Measurements from ENCODE around the gene CASP10. TPM values are rescaled to one million over a fixed set of nuclear protein-coding genes. Genes with fewer than 3 reads are reported as not detected.

CASP10 gene
- total and polyA plus RNA-seq, 2 of the 8 experiments (the other 6 are each of a cell fraction or from before 2014, with no cell fraction given) = 2.3 to 4.0 TPM

DNA sequence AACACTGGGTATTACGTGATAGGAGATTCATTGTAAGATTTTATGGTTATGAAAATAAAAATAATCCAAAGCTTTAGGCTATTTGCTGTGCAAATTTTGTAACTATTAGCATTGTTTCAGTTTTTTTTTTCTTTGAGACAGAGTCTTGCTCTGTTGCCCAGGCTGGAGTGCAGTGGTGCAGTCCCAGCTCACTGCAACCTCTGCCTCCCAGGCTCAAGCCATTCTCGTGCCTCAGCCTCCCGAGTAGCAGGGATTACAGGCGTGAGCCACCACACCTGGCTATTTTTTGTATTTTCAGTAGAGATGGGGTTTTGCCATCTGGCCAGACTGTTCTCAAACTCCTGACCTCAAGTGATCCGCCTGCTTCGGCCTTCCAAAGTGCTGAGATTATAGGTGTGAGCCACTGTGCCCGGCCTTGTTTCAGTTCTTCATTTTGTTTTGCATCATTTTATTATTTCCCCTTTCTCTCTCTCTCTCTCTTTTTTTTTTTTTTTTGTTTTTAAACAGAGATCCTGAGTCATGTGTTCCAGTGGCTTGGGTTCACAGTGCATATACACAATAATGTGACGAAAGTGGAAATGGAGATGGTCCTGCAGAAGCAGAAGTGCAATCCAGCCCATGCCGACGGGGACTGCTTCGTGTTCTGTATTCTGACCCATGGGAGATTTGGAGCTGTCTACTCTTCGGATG, 25.8 kb downstream of the CASP10 start:
- CTCF ChIA-PET (ENCODE audit: partially characterized antibody) = interaction anchor here (0.6 to 3.9 kb wide), 2 partner anchors 24 to 1398 kb away, joined by 3 to 21 read pairs; no protein-coding TSS in a partner anchor
- Histone ChIP-seq H2BK15ac (ENCODE audit: low read length) (no peak overlapping the region), H3K79me2 (ENCODE audit: control insufficient read depth in 1 of 2, insufficient read depth in 2 of 2, low read length in 2 of 2) (no peaks in the 10 kb centered on the region), H2BK120ac (replicated peaks; ENCODE audit: low read depth, low read length) (no peak overlapping the region), H4K20me1 (replicated peaks in 1 of 2; ENCODE audit: control insufficient read depth in 1 of 2, insufficient read depth in 2 of 2, low read length in 2 of 2) (no peaks in the 10 kb centered on the region), H3K23me2 (ENCODE audit: low read depth, low read length) (no peaks in the 10 kb centered on the region; the same call in 1 of the 2 replicates), H2AFZ (ENCODE audit: low read length) (no peak overlapping the region), H3K4me3 (ENCODE audit: extremely low read depth in 1 of 4, insufficient read depth in 2 of 4, low read depth in 3 of 4, low read length in 4 of 4) (no peak overlapping the region), H3K23ac (ENCODE audit: insufficient read length) (no peak overlapping the region), H3K4me1 (replicated peaks in 1 of 4; ENCODE audit: control insufficient read depth in 3 of 4, insufficient read depth in 4 of 4, low read length in 3 of 4) (peaks cover 0 to 2% (median under 1%) of the 10 kb centered on the region in 4 experiments; a peak in 1 of 7 replicates), H2BK20ac (ENCODE audit: low read length) (no peak overlapping the region), H3K14ac (ENCODE audit: insufficient read length) (no peak overlapping the region), H2BK5ac (ENCODE audit: low read depth, low read length) (no peak overlapping the region), H3K4ac (replicated peaks; ENCODE audit: insufficient read length, low read depth, low read length) (no peak overlapping the region), H4K91ac (replicated peaks; ENCODE audit: insufficient read length, low read length) (no peak overlapping the region), H3K79me1 (ENCODE audit: low read depth, low read length) (no peaks in the 10 kb centered on the region), H3K36me3 (ENCODE audit: control insufficient read depth in 2 of 4, insufficient read depth in 4 of 4, low read length in 3 of 4) (no peaks in the 10 kb centered on the region), H3K18ac (ENCODE audit: extremely low read depth, low read length) (no peak overlapping the region), H3K27ac (ENCODE audit: low read depth, low read length) (no peak overlapping the region), H4K5ac (ENCODE audit: insufficient read length, low read depth, low read length) (no peak overlapping the region), H3K9ac (replicated peaks in 1 of 4; ENCODE audit: extremely low read depth in 1 of 4, low read depth in 3 of 4, low read length in 3 of 4) (no peak overlapping the region), H4K8ac (ENCODE audit: extremely low read depth, insufficient read depth, low read length) (no peak overlapping the region), H3K27me3 (replicated peaks in 1 of 4; ENCODE audit: control insufficient read depth in 3 of 4, extremely low read depth in 1 of 4, insufficient read depth in 3 of 4, low read length in 3 of 4) (no peaks in the 10 kb centered on the region), H3K4me2 (ENCODE audit: insufficient read depth in 1 of 2, low read depth in 2 of 2, low read length in 2 of 2) (no peak overlapping the region), H2BK12ac (ENCODE audit: low read depth, low read length) (no peak overlapping the region), H3K9me3 (ENCODE audit: insufficient read depth in 2 of 2, low read depth in 1 of 2, low read length in 1 of 2) (no peaks in the 10 kb centered on the region), H3K56ac (replicated peaks; ENCODE audit: insufficient read length, low read depth, low read length) (no peak overlapping the region), H2AK5ac (ENCODE audit: low read depth, low read length) (no peak overlapping the region)
- 90% methylated on average over 12 of the region's 12 CpGs; no CpG with 5 or more reads in 1 of the 2 experiments for WGBS, 2 experiments (ENCODE audit: extremely low coverage in 1 of 2, insufficient coverage in 1 of 2, insufficient read length in 1 of 2, insufficient replicate concordance in 2 of 2, low coverage in 1 of 2, low lambda C conversion rate in 2 of 2, missing lambda C conversion rate in 1 of 2)
- FAIRE-seq (no peak), DNase-seq (ENCODE audit: low read depth in 1 of 2, low spot score in 2 of 2) (no peak)
- TF ChIP-seq ASH2L (IDR thresholded peaks at IDR 0.05; ENCODE audit: low read length) (no peak), YY1 (IDR thresholded peaks at IDR 0.05; ENCODE audit: low read depth, low read length) (no peak), BACH1 (IDR thresholded peaks at IDR 0.05; ENCODE audit: low read length) (no peak)
- TF ChIP-seq, protein P1, sequence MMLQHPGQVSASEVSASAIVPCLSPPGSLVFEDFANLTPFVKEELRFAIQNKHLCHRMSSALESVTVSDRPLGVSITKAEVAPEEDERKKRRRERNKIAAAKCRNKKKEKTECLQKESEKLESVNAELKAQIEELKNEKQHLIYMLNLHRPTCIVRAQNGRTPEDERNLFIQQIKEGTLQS (IDR thresholded peaks at IDR 0.05; ENCODE audit: insufficient read depth, low read depth, low read length) = no peak
- POLR2A ChIA-PET (ENCODE audit: partially characterized antibody) = interaction anchor here (0.5 kb wide), 1 partner anchor 14 kb away, joined by 4 read pairs; no protein-coding TSS in a partner anchor

All from H1 (cell line).